Peyer's patch (tissue), 4 donors: ENCODE data around the gene CCNB2.
"Not testable (repeated sequence)": the region's sequence is repeated elsewhere in the genome, so short reads cannot be mapped to it uniquely, and the experiment has no call there.

Experiments
- POLR2A ChIP-seq, 2 donors: fragments of 450-650 bp; IDR thresholded peaks; one replicate each; pipeline ENCODE4 v1.5.1; 2017; ENCODE audit warnings: antibody characterized with exemption in 2 of 2, mild to moderate bottlenecking in 2 of 2, moderate library complexity in 2 of 2
- TF ChIP-seq, protein P1 (sequence below), 6 experiments: fragments of 450-650 bp in 4 of 6; fragments of 200-600 bp in 2 of 6; sonication (generic) in 1 of 6; IDR thresholded peaks; one replicate each; pipeline ENCODE4 v1.5.1; 2017 to 2019; ENCODE audit warnings: antibody characterized with exemption in 6 of 6, mild to moderate bottlenecking in 3 of 6, moderate library complexity in 1 of 6

DNA sequence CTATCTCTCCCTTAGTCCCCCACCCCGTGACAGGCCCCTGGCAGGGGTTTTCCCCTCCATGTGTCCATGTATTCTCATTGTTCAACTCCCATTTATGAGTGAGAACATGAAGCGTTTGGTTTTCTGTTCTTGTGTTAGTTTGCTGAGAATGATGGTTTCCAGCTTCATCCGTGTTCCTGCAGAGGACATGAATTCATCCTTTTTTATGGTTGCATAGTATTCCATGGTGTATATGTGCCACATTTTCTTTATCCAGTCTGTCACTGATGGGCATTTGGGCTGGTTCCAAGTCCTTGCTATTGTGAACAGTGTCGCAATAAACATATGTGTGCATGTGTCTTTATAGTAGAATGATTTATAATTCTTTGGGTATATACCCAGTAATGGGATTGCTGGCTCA lies 20.7 kb downstream of the CCNB2 start:
- TF ChIP-seq, protein P1, sequence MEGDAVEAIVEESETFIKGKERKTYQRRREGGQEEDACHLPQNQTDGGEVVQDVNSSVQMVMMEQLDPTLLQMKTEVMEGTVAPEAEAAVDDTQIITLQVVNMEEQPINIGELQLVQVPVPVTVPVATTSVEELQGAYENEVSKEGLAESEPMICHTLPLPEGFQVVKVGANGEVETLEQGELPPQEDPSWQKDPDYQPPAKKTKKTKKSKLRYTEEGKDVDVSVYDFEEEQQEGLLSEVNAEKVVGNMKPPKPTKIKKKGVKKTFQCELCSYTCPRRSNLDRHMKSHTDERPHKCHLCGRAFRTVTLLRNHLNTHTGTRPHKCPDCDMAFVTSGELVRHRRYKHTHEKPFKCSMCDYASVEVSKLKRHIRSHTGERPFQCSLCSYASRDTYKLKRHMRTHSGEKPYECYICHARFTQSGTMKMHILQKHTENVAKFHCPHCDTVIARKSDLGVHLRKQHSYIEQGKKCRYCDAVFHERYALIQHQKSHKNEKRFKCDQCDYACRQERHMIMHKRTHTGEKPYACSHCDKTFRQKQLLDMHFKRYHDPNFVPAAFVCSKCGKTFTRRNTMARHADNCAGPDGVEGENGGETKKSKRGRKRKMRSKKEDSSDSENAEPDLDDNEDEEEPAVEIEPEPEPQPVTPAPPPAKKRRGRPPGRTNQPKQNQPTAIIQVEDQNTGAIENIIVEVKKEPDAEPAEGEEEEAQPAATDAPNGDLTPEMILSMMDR (IDR thresholded peaks at IDR 0.05): not testable (repeated sequence)
- TF ChIP-seq POLR2A (IDR thresholded peaks at IDR 0.05): not testable (repeated sequence)
